HG02884 (cell line): ENCODE data around the gene TBC1D22A.

Experiments
- ATAC-seq: cut with Tn5 transposase; IDR thresholded peaks from one replicate; pipeline ENCODE4 v1.9.1; 2021; ENCODE audit warnings: mild to moderate bottlenecking, moderate library complexity; ENCODE audit not compliant: unreplicated experiment

The TBC1D22A gene

DNA sequence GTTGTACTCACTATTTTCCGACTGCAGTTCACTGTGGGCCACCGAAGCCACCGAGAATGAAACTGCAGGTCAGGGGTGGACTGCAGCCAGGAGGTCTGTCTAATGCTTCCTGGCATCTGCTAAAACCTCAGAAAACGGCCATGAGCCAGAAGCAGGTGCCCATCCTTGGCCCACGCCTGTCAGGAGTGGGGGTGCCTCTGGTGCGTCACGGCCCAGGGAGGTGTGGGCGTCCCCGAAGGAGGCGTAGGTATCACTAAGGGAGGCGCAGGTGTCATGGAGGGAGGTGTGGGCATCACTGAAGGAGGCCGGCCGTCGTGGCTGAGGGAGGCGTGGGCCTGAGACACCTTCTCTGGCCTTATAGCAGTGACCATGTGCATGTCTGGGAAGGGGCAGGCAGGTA is 456.2 kb downstream of the TBC1D22A start:
- no peak for ATAC-seq

DNA sequence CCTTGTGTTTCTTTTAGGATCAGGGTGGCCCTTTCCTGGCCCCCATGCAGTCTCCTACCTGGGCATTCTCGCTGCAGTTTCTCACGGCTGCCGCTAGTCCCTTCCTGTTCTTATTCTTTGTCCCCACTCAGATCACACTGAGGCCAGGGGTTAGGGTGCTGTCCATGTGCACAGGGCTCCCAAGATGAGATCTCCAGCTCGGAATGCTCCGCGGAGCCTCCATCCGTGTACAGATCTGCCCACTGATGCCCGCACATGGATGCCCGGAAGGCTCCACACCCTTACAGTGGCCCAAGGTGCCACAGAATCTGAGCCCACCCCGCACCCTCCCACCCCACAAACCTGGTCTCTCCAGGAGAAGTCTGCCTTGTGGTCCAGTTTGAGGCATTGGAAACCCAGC is 457.3 kb downstream of the TBC1D22A start:
- ATAC-seq = no peak

DNA sequence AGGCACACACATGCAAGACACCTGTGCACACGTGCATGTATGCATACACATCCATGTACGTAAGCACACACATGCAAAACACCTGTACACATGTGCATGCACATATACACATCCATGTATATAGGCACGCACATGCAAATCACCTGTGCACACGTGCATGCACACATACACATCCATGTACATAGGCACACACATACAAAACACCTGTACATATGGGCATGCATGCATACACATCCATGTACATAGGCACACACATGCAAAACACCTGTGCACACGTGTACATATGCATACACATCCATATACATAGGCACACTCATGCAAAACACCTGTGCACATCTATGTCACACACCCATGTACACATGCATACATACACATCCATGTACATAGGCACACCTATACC is 458.3 kb downstream of the TBC1D22A start:
- no peak for ATAC-seq

DNA sequence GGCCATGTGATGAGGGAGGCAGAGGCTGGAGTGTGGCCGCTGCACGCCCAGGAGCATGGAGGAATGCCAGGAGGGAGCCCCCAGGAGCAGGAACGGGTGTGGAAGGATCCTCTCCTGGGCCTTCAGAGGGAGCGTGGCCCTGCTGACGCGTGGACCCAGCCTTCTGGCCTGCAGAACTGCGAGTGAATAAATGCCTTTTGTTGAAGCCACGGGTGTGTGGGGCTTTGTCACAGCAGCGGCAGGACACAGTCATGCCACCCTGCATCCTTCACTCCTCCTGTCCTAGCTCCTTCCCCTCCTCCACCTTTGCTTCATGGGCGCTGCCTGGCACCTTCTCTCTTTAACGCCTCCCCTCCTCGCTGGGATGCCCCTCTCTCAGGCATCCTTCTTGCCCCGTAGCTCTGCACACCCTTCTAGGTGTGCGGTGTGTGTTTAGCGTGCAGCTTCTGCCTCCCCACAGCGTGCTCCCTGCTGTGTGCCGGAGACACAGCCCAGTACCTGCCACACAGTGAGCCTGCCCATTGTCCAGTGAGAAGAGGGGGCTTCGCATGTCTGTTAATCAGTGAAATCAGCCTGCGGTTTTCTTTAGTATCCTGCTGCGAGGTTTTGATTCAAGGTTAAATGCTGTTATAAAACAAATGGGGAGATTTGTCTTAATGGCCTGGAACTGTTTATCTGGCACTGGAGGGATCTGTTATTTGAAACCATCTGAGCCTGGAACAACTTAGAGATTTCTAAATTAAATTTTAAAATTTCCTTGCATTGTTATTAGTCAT is 459.6 kb downstream of the TBC1D22A start:
- ATAC-seq = no peak
